Activated naive CD4-positive, alpha-beta T cell treated with anti-CD3 and anti-CD28 coated beads, Interleukin-2, amount 50 U/mL, for 16 hours (primary cell): ENCODE results near the gene PURB.
"Not testable (repeated sequence)": the region's sequence is repeated elsewhere in the genome, so short reads cannot be mapped to it uniquely, and the experiment has no call there.

Source experiments
- DNase-seq: peaks from one replicate; pipeline ENCODE4 v3.0.0-alpha.2; 2020

Gene PURB

DNA sequence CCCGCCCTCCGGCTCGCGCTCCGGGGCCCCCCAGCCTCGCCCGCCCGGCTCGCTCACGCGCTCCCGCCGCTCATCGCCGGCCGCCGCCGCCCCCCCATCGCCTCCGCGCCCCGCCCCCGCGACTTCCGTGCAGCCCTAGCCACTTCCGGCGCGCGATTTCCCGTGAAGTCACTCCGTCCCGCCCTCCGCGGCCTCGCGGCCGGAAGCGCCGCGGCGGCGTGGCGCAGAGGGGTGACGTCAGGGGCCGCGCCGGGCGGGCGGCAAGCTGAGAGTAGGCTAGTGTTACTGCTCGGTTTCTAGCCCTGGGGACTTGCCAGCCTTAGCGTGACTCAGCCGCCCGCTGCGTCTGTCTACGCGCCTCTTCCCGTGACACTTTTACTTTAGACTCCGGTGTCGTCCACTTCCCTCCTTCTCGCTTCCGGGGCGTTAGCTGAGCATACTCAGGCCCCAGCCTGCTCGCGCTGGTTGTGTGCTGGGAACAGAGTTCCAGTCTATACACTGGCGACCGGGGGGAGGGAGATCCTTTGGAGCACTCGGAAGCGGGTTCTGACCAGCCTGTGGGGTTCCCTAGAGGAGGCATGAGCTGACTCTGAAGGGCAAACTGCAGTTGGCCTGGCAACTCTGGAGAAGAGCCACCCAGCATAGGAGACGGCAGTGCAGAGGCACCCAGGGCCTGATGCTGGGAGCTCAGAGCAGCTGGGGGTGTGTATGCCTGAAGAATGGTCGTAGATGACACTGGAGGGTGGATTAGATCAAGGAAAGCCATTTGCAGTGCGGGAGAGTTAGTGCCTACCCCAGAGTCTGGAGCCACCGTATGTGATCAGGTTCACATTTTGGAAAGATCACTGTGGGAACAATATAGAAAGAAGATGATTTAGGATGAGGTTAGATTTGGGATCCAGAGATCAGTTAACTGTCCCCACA lies at the start of gene PURB:
PURB (minus strand) TSS at position 137 of the 924 bp plus-strand sequence. CDS start 182 bp downstream, outside the sequence.
- DNase-seq = peak; percentile 96

DNA sequence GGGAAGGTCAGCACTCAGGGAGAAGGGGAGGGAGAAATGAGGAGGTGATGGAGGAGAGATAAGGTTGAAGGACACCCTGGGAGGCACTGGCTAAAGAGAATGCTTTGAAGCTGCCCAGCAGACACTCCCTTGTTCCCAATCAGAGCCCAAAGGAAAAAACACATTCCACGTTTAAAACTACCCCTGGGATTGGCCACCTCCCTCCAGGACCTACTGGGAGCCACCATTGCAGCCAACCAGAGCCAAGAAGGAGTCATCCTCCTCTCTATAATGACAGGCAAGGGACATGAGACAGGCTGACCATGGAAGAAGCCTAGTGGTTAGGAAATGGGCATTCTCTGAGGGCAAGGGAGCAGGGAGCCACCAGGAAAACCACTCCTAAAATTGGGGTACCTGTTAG lies 49.7 kb upstream of the PURB start:
- DNase-seq = no peak

DNA sequence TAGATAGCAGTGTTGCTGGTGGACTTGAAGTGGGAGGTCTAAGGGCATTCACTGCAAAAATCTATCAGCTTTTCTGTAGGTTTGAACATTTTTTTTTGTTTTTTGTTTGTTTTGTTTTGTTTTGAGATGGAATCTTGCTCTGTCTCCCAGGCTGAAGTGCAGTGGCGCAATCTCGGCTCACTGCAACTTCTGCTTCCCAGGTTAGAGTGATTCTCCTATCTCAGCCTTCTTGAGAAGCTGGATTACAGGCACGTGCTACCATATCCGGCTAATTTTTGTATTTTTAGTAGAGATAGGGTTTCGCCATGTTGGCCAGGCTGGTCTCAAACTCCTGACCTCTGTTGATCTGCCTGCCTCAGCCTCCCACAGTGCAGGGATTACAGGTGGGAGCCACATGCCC lies 49.2 kb upstream of the PURB start:
- not testable (repeated sequence) for DNase-seq

DNA sequence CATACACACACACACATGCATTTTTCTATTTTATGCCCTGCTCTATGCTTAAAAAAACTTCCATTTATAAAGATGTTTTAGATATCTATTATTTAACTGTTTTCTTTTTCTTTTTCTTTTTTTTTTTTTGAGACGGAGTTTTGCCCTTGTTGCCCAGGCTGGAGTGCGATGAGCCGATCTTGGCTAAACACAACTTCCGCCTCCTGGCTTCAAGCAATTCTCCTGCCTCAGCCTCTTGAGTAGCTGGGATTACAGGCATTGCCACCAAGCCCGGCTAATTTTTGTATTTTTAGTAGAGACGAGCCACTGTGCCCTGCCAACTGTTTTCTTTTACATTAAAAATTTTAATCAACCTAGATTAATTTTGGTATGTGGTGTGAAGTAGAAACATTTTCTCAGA lies 45.6 kb upstream of the PURB start:
- DNase-seq = no peak

DNA sequence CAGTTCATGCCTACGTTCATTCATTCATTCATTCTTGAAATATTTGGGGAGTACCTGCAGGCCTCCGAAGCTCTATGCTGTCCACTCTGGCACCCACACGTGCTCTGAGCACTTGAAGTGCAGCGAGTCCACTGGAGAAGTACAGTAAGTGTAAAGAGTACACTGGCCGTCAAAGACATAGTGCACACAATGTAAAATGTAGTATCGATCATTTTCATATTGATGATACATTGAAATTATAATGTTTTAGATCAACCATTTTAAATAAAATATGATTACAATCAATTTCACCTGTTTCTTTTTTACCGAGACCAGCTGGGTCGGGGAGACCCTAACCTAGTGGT lies 37.0 kb upstream of the PURB start:
- DNase-seq = no peak

DNA sequence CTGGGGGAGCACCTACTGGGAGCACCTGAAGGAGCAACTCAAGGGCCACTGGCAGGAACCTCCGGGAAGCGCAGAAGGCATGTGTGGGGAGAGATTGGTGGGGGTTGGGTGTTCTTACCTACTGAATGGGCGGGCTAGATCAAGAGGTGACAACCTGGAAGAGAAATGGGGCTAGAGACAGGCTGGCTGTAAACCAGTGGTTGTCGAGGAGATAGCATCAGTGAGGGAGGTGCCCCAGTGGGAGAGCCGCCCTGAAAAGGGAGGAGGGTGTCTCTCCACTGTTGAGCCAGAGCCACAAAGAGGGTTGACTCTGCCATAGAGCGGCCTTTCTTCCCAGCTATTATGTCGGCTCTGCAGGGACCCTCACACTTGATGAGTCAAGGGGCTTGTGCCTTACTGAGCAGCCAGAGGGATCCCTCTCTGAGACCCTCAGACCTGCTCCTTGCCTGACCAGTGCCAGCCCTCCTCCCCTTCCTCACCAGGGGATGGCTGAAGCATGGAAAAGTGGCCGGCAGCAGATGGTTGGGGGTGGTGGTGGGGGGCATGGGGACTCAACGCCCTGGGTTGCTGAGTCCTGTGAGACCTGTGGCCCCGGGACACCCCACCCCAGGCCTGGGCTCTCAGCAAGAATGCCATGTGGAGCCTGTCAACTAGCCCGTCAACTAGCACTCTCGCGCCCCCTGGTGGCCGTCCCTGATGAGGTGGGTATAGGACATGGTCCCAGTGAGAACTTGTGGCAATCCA lies 36.4 kb upstream of the PURB start:
- peak; percentile 95 for DNase-seq

DNA sequence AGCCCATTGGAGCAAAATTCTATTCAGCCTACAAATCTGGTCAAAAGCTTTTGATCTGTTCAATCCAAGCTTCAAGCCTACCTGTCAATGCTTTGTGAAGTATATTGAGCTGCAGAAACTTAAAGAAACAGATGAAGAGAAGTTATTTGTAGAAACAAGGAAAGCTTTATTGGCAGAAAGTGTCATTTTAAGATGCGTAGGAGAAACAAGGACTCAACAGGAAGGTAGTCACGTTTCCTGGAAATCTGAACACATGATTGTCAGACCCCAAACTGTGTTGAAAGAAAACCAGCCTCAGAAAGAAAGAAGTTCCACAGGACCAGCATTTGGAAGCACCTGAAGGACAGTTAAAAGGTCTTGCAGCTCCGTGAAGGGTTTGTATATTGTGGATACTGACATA lies 34.8 kb upstream of the PURB start:
- DNase-seq = no peak

DNA sequence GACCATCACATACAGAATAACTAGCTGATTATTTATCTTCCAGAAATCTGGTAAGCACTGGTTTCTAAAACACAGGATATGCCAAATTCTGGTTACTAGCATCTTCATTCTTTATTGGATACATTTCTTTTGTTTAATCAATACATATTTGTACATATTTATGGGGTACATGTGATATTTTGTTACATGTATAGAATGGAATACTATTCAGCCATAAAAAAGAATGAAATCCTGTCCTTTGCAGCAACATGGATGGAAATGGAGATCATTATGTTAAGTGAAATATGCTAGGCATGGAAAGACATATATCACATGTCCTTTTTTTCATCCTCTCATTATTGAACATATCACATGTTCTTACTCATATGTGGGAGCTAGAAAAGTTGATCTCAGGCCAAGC lies 32.7 kb upstream of the PURB start:
- no peak for DNase-seq

DNA sequence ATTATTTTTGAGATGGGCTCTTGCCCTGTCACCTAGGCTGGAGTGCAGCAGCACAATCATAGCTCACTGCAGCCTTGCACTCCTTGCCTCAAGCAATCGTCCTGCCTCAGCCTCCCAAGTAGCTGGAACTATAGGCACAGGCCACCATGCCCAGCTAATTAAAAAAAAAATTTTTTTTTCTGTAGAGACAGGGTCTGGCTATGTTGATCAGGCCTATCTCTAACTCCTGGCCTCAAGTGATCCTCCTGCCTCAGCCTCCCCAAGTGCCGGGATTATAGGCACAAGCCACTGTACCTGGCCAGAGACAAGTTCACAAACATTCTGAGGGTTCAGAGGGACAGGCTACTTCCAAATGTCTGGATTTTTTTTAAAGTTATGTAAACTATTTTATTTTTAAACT lies 32.1 kb upstream of the PURB start:
- DNase-seq = no peak

DNA sequence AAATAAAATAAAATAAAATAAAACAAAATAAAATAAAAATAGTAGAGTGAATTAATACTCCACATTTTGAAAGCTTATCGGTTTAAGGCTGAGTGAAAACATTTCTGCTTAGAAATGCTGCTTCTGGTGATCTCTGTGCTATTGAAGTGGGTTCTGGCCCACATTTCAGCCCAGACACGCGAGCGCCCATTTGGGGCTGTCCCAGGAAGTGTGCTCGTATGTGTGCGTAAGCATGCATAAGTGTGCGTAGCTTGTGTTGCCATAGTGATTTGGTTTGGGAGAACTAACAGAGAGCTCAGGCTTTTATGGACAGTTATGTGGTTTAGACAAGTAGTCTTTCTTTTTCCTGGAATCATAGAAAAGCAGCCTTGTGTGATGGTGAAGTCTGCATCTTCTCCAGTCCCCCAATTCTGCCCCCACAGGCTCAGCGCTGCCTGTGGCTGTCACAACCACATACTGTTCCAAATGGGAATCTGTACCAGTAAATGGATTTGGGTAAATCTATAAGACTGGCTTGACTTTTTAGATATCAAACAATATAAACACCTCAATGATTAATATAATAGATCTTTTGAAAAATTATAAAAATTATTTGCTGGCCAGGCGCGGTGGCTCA lies 29.8 kb upstream of the PURB start:
- peak; percentile 72 for DNase-seq

DNA sequence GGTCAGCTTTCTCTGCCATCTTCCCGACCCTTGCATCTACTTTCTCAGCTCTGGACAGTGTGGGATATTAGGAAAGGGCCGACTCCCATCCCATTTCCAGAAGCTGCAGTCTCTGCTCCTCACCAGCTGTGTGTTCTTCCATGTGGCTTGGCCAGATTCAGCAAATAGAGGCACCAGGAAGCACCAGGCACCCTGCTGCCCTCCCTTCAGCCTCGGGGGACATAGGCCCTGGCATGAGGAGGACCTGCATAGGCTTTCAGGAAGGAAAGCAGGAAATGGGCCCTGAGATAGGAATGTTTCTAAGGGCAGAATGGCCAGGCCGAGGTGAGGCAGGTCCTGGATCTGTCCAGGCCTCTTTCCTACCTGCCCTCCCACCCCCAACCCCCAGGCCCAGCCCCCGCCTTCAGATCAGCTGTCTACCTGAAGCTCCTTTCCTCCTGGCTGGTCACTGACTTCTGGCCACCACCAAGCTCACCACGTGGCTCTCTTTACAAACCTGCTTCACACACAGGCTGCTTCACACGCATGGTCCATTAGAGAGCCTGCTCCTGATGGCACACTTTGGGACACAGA lies 27.5 kb upstream of the PURB start:
- DNase-seq = no peak

DNA sequence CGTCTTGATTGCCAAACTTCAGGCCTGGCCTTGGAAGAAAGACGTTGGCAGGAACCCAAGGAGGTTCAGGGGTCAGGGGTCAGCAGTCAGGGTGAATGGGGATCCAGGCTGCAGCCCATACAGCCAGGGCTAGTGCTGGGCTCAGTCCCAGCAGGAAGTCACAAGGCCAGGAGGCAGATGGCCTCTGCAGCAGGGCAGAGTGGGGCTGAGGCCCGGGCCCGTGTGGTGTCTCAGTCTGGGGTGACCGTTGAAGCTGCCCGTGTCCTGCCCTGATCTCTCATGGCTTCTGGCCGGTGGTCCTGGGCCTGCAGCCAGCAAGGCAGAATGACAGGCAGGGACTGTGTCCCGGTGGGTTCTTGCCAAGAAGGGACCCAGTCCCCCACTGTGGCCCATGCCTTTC lies 26.6 kb upstream of the PURB start:
- no peak for DNase-seq

DNA sequence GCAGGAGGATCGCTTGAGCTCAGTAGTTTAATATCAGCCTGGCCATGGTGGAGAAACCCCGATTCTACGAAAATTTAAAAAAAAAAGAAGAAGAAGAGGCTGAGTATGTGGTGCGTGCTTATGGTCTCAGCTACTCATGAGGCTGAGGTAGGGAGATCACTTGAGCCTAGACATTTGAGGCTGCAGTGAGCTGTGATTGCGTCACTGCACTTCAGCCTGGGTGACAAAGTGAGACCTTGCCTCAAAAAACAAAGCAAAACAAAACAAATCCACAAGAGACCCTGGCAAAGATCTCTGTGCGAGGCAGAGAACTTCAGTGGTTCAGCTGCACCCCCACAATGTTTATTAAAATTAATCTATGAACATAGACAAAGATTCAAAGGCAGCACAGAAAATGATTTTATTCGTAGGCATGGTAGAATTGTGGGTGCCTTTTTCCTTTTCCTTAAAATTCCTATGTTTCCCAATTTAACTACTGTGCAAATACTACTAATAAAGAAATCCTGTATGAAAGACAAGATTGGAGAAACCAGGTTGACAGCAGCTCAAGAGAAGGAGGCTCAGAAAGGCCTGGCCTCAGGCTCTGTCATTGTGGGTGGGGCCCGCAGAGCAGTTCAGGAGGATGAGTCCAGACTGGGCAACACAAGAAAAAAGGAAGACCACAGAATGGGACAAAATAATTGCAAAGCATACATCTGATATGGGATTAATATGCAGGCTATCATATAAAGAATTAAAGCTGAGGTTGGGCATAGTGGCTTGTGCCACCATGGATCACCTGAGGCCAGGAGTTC lies 24.5 kb upstream of the PURB start:
- DNase-seq = no peak

DNA sequence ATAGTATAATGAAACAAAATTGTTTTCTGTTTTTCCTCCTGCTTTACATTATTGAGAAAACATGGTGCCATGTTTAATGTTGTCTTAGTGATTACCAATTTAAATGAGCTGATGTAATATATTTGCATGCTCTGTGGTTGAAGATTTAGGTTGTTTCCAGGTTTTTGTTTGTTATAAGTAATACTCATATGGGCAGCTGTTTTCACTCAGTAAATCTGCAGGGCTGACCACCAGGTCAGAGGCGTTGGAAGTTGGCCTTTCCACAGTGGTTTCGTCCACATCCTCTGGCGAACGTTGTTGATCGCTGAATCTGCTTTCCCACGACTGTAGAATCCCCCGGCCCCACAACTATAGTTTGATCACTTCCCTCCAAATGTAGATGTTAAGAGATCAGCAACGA lies 21.6 kb upstream of the PURB start:
- DNase-seq = no peak

DNA sequence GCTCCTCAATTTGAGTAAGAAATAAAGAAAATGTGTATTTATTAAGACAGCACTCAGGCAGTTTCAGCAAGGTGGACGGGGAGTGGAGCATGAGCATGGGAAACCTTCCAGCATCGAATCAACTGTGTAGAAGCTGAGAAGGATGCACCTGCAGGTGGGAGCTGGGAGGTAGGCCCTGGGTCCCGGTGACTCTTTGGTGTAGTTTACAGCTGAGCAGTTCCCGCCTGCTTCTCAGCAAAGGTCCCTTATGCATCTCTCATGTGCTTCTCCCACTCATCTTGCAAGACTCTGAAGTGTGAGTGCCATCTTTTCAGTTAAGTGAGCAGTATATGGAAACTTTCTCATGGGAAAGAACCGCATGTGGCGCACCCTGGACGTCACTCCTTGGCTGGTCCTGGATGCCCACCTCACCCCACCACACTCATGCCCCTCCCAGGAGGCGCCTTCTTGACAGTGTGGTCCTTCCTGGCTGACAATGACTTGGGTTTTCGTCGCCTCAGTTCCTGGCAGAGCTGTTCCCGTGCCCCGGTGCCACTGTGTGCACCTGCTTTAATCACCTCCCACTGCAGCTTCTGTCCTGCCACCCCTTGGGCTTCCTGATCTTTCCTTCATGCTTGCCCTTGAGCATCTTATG lies 19.8 kb upstream of the PURB start:
- DNase-seq = no peak

DNA sequence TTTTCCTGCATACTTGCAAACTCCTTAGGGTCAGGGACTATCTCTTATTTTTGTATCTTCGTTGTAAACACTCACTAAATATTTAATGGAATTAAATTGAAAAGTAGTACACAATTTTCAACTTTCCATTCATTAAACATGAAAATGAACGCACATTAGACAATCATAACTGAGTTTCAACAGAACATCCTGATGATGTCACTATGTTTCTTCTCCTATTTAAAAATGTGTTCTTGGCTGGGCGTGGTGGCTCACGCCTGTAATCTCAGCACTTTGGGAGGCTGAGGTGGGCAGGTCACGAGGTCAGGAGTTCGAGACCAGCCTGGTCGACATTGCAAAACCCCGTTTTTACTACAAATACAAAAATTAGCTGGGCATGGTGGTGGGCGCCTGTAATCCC lies 14.1 kb upstream of the PURB start:
- no peak for DNase-seq

DNA sequence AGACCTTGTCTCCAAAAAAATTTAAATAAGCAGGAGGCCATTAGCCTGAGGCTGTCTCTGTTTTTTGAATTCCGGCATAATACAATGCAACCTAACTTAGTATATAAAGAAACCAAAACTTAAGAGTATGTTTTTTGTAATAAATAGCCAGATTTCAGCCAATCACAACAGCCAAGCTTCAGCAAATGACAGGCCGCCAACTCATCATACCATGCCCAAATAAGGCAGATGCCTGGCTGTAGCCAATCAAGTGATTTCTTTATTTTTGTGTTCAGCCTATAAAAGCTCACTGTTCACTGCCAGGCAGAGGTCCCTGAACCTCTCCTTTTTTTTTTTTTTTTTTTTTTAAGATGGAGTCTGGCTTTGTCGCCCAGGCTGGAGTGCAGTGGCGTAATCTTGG lies 12.7 kb upstream of the PURB start:
- DNase-seq = no peak

DNA sequence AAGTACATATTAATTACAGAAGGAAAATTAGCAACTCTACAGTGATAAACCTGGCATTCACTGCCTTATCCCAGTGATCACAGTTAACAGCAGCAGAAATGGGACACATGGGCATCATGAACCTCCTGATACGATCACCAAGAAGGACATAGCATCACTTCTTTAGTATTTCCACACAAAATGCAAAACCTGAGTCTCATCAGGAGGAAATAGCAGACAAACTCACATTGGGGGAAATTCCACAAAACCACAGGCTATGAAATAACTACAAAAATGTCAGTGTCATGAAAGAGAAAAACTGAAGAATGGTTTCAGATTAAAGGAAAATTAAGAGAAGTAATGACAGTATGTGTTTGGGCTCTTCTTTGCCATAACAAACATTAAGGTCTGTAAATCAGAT lies 12.0 kb upstream of the PURB start:
- DNase-seq = no peak

DNA sequence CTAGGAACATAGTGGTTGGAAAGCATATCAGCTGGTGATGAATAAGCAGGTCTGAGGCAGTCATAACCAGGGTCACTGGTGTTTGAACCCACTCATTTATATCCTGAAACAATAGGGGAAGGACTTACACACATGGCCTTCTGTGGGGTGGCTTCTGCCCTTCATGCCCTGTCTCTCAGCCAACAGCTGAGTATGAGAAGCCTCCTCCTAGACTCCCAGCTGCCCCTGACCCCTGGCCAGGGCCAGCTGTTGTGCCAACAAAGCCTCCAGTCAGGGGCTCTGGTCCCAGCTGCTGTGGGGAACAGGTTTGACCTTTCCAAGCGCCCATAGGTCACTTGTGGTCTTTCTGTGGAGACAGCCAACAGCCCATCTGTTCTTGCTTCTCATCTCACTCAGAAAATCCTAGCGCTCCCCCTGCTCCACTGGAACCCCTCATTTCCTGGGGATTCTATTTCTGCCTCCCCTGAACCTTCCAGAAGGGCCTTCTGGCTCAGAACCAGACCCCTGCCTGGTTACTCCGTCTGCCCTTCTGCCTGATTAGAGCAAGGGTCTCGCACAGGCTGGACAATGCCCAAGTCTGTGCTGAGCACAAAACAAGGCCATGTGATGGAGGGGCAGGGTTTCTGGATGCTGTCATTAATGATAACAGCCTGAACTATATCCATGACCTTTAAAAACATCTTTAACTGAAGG lies 9.7 kb upstream of the PURB start:
- DNase-seq = no peak

DNA sequence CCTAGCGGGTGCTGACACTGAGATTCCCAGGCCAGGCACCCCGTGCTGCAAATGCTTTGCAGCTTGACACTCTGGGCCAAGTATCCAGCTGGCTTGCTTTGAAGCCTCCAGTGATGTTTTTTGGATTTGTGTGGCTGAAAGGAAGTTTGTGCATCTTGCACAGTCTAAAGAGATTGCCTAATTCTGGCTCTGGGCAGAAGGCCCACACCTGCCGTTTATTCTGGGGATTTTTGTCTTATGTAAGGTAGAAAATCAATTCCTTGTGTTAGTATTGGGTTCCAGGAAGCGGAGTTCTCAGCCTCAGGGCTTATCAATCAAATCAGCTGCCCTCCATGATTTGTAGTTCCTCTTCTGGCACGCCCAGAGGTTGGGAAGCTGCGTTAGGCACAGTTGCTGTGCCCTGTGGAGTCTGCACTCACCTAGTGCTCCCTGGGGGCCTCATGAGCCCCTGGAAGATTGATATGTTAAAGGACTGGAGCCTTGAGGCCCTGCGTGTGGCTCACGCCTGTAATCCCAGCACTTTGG lies 8.4 kb upstream of the PURB start:
- no peak for DNase-seq

DNA sequence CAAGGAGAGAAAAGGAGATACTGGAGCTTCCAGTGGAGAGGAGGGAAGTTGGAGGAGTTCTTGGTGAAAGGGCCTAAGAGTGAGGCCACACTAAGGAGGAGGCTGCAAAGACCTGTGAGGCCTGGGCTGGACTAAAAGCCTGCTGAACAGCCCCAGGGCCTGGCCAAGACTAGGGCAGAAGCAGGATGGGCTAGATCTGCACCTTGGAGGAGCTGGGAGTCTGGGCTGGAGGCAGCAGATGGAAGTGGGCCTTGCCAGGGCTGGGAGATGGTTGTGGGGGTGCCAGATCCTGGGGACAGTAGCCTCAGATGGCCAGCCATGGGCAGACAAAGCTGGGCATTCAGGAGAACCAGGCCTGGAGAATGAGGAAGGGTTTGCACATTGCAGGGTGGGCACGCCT lies 6.5 kb upstream of the PURB start:
- no peak for DNase-seq
